ENCODE data around the gene C3.
"Not testable (repeated sequence)": the region's sequence is repeated elsewhere in the genome, so short reads cannot be mapped to it uniquely, and the experiment has no call there.

The C3 gene

DNA sequence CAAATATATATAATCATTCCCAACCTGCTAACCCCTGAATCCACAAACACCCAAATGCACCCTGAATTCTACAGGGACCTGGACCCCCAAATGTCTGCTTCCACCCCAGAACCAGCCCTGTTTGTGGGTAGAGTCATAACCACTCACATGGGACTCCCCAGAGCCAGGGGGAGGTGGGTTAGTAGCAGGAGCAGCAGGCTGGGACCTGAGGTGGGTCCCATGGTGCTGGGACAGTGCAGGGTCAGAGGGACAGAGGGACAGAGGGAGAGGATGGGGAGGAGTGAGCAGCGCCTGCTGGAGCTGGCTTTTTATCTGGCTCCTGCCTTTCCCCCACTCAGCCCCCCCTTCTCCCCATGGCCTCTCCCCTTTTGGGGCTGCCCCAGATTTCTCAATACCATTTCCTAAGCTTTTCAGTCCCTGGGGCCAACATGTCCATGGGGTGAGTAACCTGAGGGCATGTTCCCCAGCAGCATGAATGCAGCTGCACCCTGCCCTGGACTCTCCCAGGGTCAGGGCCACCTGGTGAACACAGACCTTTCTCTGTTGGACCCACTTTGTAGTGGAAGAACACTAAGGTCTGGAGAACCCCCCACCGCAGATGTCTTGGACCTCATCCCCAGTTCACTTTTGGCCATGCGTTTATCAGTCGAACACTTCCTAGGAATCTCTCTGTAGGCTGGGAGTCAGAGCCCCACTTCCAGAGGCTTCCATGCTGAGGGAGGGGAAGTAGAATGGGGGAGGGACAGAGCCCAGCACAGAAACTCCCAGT lies at the start of gene C3:
Gene C3 (minus strand): TSS at position 282 of the 769 bp plus-strand sequence. CDS start 61 bp downstream, at position 221.
- DNase-seq (ENCODE audit: low read depth in 2 of 2): no peak

DNA sequence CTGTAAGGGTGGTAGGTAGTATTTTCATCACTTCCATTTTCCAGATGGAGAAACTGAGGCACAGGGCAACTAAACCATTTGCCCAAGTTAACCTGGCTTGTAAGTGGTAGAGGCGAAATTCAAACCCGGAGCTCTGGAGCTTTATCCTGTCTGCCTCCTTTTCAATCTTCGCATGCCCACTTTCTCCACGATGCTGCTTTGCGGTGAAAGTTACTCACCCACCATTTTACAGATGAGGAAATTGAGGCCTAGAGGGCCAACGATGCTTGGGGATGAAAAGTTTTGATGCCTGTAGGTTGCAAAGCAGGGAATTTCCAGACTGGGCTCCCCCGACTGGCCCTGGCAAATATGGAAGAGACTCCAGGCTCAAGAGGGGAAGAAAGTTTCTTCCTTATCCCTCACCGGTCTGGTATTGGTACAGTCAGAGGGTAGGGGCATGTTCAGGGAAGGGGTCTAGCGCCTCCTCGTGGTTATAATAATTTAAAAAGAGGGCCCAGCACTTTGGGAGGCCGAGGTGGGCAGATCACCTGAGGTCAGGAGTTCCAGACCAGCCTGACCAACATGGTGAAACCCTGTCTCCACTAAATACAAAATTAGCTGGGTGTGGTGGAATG lies 48.7 kb upstream of the C3 start:
- DNase-seq (ENCODE audit: low read depth in 2 of 2): no peak

DNA sequence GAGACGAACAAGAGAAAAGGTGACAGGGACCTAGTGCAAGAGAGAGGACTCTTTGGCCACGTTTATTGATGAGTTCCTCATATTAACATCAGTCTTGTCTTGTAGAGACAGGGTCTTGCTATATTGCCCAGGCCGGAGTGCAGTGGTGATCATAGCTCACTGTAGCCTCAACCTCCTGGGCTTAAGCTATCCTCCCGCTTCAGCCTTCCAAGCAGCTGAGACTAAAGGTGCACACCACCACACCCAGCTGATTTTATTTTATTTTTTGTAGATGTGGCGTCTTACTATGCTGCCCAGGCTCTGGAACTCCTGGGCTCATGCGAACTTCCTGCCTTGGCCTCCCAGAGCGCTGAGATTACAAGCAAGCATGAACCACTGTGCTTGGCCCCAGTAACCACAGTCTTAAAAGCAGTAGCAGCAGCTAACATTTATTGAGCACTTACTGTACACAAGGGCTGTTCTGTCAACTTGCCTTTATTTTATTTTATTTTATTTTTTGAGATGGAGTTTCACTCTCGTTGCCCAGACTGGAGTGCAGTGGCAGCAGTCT lies 47.9 kb upstream of the C3 start:
- no peak for DNase-seq (ENCODE audit: low read depth in 2 of 2)

DNA sequence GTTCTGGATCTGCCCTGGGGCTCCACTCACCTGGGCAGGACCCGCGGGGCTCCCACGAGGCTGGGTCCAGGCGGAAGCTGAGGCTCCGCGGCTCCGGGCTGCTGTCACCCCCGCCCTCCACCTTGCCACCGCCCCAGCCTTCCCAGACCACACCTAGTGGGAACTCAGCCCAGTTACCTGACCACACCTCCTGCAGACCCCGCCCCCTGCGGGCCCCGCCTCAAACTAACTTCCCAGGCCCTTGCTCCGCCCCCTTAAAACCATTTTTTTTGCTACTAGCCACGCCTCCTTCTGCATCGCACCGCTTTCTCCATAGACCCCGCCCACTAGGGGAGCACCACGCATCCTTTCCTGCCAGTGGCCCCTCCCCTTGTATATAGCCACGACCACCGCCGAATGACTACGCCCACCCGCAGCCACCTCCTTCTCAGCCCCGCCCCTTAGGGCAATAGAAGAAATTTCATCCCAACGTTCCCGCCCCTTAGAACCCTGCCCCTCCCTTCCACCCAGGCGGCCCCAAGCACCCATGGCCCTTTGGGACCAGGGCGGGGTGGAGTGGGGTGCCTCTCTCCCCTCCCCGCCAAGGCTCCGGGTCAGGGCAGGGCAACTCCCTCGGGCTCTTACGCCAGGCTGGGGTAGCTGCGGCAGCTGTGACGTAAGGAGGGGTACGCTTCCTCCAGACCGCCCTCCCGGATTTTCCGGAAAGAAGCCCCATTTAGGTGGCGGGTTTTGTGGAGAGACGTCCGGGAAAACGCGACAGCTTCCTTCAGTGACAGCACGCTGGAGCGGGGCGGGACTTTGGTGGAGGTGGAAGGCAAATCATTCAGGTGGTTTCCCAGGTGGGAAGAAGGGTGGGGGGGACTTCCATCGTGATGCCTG lies 47.1 kb upstream of the C3 start, which contains the start of gene SH2D3A:
Gene SH2D3A (minus strand): TSS at position 79 of the 879 bp plus-strand sequence. CDS start 3,687 bp downstream, outside the sequence.
- no peak for DNase-seq (ENCODE audit: low read depth in 2 of 2)

DNA sequence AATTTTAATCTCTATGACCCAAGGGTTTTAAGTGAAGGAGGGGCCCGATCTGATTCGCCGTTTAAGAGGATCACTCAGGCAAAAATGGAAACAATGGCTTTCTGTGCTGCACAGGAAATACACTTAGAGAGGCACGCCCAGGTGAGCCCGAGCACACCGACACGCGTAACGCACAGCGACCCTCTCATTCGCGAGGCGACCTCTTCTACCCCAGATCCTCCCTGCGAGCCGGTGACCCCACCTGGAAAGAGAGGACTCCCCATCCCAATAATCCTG lies 46.6 kb upstream of the C3 start:
- no peak for DNase-seq (ENCODE audit: low read depth in 2 of 2)

DNA sequence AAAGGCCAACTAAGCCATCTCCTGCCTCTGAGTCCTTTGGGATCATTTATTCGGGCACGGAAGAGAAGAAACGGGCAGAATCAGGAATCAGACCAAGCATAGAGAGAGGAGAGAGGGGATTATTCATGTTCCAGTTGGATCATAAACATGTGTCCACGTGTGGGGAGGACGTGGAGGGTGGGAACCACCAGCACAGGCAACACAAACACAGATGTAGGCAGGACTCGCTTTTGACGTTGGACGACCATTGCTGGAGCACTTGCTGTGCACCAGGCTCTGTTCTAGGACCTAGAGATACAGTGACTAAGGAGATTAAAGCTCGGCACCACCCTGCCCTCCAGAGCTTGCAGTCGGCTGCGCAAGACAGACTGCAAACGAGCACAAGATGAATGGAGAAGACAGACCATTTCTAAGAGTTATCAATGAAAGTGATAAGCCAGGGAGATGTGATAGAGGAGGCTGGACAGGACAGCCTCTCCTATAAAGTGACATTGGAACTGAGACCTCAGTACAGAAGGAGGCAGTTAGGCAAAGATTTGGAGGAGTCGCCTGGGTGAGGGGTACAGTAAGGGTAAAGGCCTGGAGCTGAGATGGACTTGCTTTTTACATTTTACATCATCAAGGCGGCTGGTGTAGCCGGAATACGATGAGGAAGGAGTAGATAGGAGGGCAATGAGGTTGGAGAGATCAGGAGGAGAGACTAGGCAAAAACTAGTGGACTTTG lies 46.1 kb upstream of the C3 start:
- no peak for DNase-seq (ENCODE audit: low read depth in 2 of 2)

DNA sequence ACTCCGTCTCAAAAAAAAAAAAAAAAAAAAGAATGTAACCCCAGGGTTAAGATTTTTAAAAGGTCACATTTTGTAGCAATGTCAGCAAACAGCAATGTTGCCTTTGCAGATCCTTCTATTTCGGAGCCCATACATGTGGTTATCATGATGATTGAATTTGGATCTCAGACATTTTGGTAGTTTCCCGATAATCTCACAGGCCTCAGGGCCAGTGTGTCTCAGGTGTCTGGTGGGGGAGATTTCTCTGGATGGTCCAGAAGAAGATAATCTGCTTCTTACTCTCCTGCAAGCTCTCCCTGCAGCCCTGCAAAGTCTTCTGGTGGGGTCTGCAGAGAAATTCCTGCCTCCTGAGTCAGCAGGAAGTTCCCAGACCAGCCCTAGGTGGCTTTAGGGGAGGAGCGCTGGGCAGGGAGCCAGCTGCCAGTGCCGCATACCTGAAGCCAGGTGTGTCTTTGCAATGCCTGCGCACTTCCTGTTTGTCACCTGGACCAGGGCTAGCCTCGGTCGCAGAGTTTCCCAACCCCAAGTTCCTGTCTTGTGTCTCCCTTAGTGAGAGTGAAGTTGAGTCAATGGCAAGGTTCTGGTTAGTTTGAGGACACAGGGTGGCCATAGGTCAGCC lies 45.4 kb upstream of the C3 start:
- no peak for DNase-seq (ENCODE audit: low read depth in 2 of 2)

DNA sequence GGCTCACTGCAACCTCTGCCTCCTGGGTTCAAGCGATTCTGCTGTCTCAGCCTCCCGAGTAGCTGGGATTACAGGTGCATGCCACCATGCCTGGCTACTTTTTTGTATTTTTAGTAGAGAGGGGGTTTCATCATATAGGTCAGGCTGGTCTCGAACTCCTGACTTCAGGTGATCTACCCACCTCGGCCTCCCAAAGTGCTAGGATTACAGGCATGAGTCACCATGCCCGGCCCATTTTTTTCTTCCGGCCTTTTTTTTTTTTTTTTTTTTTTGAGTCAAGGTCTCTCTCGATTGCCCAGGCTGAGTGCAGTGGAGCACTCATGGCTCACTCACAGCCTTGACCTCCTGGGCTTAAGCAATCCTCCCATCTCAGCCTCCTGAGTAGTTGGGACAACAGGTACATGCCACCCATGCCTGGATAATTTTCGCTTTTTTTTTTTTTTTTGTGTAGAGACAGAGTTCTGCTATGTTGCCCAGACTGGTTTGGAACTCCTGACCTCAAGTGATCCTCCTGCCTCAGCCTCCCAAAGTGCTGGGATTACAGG lies 41.9 kb upstream of the C3 start:
- not testable (repeated sequence) for DNase-seq (ENCODE audit: low read depth in 2 of 2)

DNA sequence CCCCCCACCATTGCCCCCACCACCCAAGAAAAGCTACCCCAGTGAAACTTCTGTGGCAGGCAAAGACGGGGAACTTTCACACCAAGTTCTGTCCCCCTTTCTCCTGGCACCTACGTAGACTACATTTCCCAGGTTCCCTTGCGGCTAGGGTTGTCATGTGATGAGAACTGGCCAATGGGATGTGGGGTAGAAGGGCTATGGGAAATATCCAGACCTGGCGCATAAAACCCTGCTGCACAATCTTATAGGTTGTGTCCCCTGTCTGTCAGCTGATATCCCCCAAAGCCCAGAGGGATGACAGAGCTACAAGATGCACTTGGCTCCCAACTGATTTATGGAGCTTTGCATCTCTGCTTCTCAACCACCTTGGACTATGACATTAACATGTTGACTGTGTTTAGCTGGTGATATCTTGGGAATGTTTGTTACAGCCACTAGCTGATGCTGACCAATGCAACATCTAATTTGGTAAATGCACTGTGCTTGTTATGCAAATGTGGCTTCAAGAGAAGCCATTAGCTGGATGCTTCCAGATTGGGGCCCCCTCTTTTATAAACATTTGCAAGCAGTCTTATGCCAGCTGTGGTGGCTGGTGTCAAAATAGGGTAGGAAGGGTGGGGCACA lies 40.7 kb upstream of the C3 start:
- no peak for DNase-seq (ENCODE audit: low read depth in 2 of 2)

DNA sequence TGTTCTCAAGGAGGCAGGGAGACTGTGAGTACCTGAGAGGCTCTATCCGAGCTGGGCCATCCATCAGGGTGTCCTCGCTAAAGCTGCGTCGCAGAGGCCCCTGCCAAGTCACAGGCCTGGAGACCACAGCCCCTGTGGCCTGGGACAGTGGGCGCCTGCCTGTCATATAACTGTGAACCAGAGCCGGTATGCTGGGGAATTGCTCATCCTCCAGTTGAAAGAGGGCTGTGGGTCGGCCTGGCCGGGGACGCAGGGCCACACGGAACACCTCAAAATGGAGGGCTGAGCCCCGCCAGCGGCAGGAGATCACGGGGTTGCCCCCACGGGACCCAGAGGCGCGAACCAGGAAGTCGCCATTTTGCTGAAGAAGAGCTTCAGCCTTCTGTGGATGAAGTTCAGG lies 40.2 kb upstream of the C3 start:
- DNase-seq (ENCODE audit: low read depth in 2 of 2): no peak

DNA sequence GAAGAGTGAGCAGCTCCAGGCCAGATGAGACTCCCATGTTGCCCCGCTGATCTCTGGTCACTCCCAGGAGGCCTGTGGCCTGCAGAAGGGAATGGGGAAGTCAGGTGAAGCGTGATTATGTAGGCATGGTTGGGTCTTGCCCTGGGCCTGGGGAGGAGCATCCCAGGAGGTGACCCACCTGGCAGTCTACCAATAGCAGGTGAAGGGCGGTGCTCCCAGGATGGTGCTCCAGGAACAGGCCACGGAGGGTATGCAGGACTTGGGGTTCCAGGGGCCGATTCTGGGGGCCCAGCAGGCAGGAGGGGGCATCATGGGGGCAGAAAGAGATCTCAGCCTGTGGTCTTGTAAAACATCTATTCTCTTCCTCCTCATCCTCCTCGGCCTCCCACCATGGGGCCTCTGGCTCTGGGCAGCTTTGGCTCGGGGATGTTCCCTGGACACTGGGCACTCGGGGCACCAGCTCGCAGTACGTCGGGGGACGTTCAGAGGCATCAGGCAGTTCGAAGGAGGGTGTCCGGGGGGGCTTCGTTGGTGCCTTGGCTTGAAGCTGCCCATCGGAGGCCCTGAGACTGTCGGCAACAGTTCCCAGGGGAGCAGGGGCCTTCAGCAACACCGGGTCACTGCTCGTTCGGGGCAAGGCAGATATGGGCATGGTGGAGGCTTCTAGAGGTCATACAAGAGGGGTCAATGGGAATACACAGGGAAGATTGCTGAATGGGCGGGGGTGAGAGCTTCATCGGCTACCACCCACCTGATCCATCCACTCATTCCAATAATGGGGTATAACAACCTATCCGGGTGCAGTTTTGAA lies 34.4 kb upstream of the C3 start:
- DNase-seq (ENCODE audit: low read depth in 2 of 2): no peak

DNA sequence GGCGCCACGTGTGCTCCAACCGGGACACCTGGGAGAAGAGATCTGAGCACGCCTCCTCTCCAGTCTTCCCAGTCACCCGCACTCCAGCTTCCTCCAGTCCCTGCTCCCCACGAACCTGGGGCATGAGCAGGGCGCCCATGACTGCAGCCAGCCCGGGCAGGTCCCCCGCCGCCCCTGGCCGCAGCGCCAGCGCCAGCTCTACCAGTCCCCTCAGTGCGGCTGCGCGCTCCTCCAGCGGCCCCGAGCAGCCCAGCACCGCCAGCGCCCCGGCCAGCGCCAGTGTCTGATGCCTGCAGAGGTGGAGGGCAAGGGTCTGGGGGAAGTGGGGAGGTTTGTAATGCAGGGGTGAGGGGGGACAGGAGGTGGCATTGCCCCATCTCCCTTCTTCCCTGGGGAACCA lies 33.7 kb upstream of the C3 start:
- DNase-seq (ENCODE audit: low read depth in 2 of 2): no peak

DNA sequence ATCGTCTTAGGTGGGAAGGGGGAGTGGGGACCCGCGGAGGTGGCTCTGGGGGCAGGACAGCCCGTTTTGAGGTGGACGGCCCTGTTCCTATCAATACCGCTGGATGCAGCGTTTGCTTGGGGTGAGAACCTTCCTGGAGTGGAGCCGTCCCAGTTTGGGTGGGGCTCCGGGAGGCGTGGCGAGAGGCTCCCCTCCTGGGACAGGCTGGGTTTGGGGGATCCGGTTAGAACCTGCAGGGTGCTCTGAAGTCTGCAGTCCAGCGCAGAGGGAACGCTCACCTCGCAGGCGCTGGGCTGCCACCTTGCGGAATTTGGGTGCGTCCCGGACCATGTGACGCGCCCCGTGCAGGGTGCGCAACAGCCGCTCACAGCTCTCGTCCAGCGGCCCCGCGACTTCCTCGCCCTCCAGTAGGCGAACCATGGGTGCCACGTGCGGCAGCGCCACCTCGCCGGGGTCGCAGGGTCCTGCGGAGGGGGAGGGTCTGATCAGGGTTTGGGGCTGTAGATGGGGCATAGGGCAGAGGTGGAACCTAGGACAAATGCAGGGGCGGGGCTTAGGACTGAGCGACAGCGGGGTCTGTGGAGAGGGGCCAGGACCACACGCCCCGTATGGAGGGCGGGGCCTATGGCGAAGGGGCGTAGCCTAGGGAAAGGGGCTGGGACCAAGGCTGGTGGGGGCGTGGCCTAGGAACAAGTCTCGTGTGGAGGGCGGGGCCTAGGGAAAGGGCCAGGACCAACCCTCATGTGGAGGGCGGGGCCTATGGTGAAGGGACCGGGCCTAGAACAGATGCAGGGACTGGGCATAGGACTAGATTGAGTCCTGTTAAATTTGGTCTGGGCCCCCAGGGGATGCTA lies 33.0 kb upstream of the C3 start:
- no peak for DNase-seq (ENCODE audit: low read depth in 2 of 2)

DNA sequence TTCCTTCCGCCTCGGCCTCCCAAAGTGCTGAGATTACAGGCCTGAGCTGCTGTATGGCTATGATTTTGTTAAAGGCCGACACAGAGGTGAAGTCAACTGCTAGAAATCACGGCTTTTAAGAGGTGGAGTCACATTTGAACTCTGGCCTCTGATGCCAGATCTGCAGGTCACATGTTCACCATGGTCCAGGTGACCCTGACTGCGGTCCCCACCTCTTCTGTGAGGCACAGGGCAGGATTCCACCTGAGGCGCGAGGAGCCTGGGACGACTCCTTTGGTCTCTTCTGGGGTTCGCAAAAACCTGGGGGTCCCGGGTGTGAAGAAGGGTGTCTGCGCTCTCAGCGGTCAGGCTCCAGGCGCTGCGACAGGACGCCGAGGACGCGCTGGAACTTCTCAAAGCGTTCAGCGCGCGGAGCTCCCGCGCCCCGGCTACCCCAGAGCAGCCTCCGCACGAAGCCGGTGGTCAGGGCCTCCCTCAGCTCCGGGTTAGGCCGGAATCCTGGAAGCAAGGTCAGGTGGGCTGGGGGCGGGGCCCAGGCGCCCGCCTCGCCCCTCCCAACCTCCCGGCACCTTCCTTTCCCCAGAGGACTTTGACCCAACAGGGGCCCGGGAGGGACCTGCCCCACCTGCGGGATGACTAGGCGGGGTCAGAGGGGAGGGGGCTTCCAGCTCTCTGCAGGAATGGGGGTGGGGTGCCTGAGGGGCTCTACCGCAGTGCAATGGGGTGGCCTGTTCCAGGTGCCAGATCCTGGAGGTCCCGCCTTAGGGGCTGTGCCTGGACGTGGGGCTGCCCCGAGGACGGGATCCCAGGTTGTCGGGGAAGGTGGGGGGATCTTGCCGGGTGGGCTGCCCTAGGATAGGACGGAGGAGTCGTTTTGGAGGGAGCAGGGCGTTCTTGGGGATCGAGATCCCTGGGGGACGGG lies 32.1 kb upstream of the C3 start:
- DNase-seq (ENCODE audit: low read depth in 2 of 2): no peak

DNA sequence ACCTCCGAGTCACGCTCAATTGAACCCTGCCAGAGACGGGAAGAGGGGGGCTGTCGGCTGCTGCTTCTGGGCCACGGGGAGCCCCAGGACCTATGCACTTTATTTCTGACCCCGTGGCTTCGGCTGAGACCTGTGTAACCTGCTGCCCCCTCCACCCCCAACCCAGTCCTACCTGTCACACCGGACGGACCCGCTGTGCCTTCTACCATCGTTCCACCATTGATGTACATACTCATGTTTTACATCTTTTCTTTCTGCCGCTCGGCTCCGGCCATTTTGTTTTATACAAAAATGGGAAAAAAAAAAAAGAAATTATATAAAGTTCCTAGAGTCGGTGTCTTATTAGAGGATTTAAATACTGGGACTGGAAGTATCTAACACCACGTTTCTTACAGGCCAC lies 30.7 kb upstream of the C3 start:
- no peak for DNase-seq (ENCODE audit: low read depth in 2 of 2)

DNA sequence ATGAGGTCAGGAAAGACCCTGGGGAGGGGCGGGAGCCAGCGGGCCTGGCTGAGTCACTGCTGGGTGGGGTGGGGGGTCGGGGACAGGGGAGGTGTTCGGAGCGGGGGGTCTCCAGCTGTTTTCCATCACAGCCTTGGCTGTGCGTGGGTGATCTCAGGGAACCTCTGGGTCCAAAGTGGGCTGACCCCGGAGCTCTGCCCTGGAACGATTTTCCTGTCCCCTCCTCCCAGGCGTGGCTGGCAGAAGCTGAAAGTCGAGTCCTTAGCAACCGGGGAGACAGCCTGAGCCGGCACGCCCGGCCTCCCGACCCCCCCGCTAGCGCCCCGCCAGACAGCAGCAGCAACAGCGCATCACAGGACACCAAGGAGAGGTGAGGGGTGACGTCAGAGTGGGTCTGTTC lies 29.6 kb upstream of the C3 start:
- no peak for DNase-seq (ENCODE audit: low read depth in 2 of 2)

DNA sequence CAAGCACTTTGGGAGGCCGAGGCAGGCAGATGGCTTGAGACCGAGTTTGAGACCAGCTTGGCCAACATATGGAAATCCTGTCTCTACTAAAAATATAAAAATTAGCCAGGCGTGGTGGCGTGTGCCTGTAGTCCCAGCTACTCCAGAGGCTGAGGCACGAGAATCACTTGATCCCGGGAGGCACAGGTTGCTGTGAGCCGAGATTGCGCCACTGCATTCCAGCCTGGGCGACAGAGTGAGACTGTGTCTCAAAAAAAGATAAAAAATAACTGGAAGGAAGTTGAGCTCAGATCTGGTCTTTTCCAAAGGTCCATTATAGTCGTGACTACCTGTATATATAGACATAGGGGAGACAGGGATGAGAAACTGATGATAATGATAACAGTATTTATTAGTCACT lies 28.1 kb upstream of the C3 start:
- DNase-seq (ENCODE audit: low read depth in 2 of 2): not testable (repeated sequence)

DNA sequence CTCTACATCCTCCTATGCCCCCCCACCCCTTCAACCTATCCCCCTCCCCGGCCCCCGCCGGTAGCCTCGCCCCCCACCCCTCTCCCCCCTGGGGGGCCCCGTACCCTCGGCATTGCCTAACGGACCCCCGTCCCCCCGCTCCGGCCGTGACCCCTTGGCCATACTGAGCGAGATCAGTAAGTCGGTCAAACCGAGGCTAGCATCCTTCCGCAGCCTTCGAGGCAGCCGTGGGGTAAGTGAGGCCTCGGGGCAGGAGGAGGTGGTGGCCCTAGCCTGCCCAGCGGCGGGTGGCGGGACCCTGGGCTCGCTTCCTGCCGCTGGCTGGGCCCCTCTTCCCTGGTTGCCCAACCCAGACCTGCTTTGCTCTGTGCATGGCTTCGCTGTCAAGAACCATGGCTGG lies 25.5 kb upstream of the C3 start:
- DNase-seq (ENCODE audit: low read depth in 2 of 2): no peak

Measured in fibroblast of skin of left biceps (primary cell).